ENCODE results near the gene KCNQ1OT1. TPM values are rescaled to one million over a fixed set of nuclear protein-coding genes. Genes with fewer than 3 reads are reported as not detected.
A peak's percentile ranks its signal among the peaks of the same experiment; 100 is the strongest.

KCNQ1OT1 gene
- total RNA-seq, 1 donor from 2014 or later = 1.6 TPM

DNA sequence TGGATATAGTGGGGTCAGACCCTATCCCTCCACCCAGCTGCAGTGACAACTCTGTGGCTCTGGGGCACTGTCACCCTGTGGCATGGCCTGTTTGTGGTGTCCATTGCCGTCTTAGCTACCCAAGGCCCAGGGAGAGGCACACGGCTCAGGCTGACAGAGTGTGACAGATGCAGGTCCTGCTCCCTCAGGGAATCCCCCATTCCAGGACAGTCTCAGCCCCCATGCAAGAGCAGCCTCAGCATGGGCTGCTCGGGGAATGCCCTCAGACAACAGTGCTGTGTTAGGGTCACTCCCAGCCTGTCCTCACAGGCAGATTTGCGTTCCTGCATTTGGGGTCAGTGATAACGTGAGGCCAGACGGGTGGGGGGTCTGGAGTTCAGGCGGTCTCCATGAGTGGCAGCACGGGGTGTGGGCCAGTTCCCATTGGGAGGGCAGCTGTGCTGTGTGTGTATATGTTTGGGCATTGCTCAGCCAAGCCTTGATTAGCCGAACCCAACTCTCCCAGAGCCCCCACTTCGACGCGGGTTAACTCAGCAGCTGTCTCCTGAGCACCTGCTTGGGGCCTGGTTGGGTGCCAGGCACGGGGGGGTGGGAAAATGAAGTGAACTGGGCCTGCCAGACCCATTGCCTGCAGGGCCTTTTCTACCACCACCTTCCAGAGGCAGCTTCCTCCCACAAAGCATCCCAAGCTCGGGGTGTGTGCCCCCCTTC, 5.3 kb upstream of the KCNQ1OT1 start:
- intact Hi-C loops (cut with DNase I) = no loop called here
- Histone ChIP-seq H3K9me3 (no peaks in the 10 kb centered on the region), H3K27ac (no peak overlapping the region), H3K4me1 (no peaks in the 10 kb centered on the region), H3K36me3 (no peaks in the 10 kb centered on the region), H3K4me3 (no peak overlapping the region), H3K27me3 (ENCODE audit: low read depth) (no peaks in the 10 kb centered on the region)
- ATAC-seq (no peak), DNase-seq (peak; percentile 22)
- TF ChIP-seq, protein P1, sequence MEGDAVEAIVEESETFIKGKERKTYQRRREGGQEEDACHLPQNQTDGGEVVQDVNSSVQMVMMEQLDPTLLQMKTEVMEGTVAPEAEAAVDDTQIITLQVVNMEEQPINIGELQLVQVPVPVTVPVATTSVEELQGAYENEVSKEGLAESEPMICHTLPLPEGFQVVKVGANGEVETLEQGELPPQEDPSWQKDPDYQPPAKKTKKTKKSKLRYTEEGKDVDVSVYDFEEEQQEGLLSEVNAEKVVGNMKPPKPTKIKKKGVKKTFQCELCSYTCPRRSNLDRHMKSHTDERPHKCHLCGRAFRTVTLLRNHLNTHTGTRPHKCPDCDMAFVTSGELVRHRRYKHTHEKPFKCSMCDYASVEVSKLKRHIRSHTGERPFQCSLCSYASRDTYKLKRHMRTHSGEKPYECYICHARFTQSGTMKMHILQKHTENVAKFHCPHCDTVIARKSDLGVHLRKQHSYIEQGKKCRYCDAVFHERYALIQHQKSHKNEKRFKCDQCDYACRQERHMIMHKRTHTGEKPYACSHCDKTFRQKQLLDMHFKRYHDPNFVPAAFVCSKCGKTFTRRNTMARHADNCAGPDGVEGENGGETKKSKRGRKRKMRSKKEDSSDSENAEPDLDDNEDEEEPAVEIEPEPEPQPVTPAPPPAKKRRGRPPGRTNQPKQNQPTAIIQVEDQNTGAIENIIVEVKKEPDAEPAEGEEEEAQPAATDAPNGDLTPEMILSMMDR (IDR thresholded peaks at IDR 0.05) = no peak

DNA sequence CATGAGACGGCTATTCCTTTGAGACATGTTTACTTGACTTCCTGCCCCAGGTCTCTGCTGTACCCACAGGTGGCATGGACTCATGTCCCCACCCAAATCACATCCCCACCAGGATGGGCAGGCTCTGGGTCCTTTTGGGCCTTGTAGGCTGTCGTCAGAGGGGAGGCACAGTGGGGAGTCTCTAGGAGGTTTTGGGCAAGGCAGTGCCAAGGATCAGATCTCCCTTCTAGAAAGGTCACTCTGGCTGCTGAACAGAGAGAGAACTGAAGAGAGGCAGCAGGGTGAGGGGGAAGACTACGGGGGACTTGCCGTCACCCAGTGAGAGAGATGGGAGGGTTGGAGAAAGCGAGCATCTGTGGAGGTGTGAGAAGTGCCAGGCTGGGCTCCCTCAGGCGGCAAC, 4.6 kb upstream of the KCNQ1OT1 start:
- DNase-seq (no peak), ATAC-seq (no peak)
- TF ChIP-seq, protein P1 (IDR thresholded peaks at IDR 0.05) = no peak
- intact Hi-C loops (cut with DNase I) = no loop called here
- H3K27me3 ChIP-seq (ENCODE audit: low read depth) = no peaks in the 10 kb centered on the region
- H3K9me3 ChIP-seq = no peaks in the 10 kb centered on the region
- no peak overlapping the region for H3K27ac ChIP-seq
- H3K36me3 ChIP-seq = no peaks in the 10 kb centered on the region
- H3K4me3 ChIP-seq = no peak overlapping the region
- H3K4me1 ChIP-seq = no peaks in the 10 kb centered on the region

DNA sequence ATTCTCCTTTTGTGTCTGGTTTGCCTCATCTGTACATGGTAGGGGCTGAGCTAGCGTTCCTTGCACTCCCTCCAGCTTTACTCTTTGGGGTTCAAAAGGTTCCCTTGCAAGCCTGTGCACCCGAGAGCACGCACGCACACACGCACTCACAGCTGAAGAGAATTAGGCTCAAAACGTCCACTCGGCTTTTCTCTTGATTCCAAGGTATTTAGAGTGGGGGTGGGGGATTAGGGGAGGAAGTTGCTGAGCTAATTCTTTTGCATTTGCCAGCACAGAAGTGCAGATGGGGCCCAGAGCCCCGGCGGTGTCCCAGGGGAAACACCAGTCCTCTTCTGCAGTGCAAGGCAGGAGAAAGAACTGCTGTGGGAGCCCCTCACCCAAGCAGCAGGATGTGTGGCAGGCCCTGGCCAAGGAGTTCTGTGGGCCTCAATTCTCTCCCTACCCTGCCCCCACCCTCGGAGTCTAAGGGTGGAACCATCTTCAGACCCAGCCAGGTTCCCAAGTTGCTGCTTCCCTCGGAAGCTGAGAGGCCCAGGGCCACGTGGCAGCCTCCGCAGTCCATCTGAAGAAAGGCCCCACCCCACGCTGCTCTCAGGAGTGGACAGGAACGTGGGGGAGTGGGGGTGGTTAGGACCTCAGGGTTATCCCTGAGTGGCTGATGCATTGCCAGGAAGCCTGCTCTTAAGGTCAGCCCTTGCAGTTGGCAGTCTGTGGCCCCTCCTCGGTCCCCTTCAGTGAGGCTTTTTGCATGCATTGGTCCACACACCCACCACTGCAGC, 3.8 kb upstream of the KCNQ1OT1 start:
- intact Hi-C loops (cut with DNase I) = no loop called here
- Histone ChIP-seq H3K4me3 (no peak overlapping the region), H3K4me1 (no peaks in the 10 kb centered on the region), H3K27me3 (ENCODE audit: low read depth) (no peaks in the 10 kb centered on the region), H3K9me3 (no peaks in the 10 kb centered on the region), H3K27ac (no peak overlapping the region), H3K36me3 (no peaks in the 10 kb centered on the region)
- peak; percentile 19 for DNase-seq
- ATAC-seq = no peak
- TF ChIP-seq, protein P1 (IDR thresholded peaks at IDR 0.05) = no peak

DNA sequence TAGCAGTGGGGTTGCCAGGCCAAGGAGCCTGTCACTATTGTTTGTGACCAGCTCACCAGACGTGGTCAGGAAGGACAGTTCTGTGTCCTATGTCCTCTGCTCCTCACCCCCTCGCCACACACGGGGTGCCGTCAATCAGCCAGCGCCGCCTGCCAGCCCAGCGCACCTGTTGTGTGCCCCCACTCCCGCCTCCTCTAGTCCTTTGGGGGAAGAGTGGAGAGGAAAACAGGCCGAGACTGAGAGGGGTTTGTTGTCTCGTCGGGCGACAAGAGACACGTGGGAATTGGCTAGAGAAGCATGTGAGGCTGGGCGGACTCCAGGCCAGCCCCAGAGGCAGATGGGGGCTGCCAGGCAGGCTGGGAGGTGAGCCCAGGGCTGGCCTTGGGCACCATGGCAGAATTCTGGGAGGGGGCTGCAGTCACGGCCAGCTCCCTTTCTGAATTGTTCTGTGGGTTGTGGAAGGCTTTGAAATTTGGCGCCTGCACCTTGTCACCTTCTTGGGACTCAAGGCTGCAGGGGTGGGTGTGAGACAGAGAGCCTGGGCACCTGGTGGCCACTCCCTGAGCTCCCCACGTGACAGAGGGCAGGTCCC, 3.1 kb upstream of the KCNQ1OT1 start:
- no peak for ATAC-seq
- H3K4me1 ChIP-seq = no peaks in the 10 kb centered on the region
- no peaks in the 10 kb centered on the region for H3K36me3 ChIP-seq
- peak; percentile 32 for DNase-seq
- no peaks in the 10 kb centered on the region for H3K9me3 ChIP-seq
- no peaks in the 10 kb centered on the region for H3K27me3 ChIP-seq (ENCODE audit: low read depth)
- TF ChIP-seq, protein P1 (IDR thresholded peaks at IDR 0.05) = no peak
- no peak overlapping the region for H3K27ac ChIP-seq
- no peak overlapping the region for H3K4me3 ChIP-seq
- intact Hi-C loops (cut with DNase I) = no loop called here

DNA sequence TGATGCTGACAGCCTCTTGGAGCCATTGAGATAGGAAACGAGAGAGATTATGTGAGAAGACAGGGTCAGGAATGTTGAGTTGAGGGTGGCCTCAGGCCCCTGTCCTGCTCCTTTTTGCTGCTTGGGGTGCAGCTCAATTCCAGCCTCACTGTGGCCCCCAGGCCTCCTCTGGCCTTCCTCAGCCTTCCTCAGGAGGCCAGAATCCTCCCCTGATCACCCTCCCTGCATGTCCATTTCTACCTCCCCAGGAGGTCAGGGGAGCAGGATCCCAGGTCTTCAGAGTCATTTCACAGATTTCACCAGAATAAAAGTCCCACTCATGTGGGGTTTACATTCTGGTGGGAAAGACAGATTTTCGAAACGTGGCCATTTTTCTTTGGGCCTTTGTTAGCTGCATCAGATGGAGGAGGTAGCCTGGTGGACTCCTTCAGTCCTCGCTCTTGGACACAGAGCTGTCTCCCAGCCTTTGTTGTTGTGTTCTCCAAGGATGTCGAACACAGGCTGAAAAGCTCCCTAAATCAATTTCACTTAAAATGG, 2.2 kb upstream of the KCNQ1OT1 start:
- no peak overlapping the region for H3K27ac ChIP-seq
- no peaks in the 10 kb centered on the region for H3K4me1 ChIP-seq
- intact Hi-C loops (cut with DNase I) = no loop called here
- DNase-seq (peak; percentile 4), ATAC-seq (no peak)
- no peaks in the 10 kb centered on the region for H3K27me3 ChIP-seq (ENCODE audit: low read depth)
- no peak overlapping the region for H3K4me3 ChIP-seq
- TF ChIP-seq, protein P1 (IDR thresholded peaks at IDR 0.05) = no peak
- H3K36me3 ChIP-seq = no peaks in the 10 kb centered on the region
- no peaks in the 10 kb centered on the region for H3K9me3 ChIP-seq
